Keratinocyte (primary cell): ENCODE data around the gene CASK. TPM values are rescaled to one million over a fixed set of nuclear protein-coding genes. Genes with fewer than 3 reads are reported as not detected.

Source experiments
- DNase-seq: peaks from one replicate; pipeline ENCODE4 v3.0.0-alpha.2; 2011; ENCODE audit warnings: low read depth, missing footprints, low spot score
- FAIRE-seq: peaks from 2 replicates; lab custom pipeline; 2011; peaks lifted over from hg19 to GRCh38; lab: Jason Lieb, UNC
- H2AFZ ChIP-seq: 2 replicates; pipeline ENCODE4 v1.6.0; 2012; ENCODE audit warnings: low read length, control low read depth, inconsistent platforms; ENCODE audit not compliant: control insufficient read depth
- H3K27ac ChIP-seq: 2 replicates; pipeline ENCODE4 v1.5.1; 2011; ENCODE audit warnings: low read length; ENCODE audit not compliant: control insufficient read depth, insufficient read depth
- H3K27me3 ChIP-seq: 3 replicates; pipeline ENCODE4 v1.6.0; 2011; ENCODE audit warnings: low read length; ENCODE audit not compliant: control insufficient read depth, insufficient read depth; ENCODE audit errors: extremely low read depth
- H3K36me3 ChIP-seq, 2 experiments: 2 replicates in 1 of 2; 3 replicates in 1 of 2; pipeline ENCODE4 v1.5.1; 2011; ENCODE audit warnings: low read length in 2 of 2, mild to moderate bottlenecking in 1 of 2; ENCODE audit not compliant: control insufficient read depth in 2 of 2, insufficient read depth in 2 of 2; ENCODE audit errors: extremely low read depth in 1 of 2
- H3K4me1 ChIP-seq: 3 replicates; pipeline ENCODE4 v1.5.1; 2011; ENCODE audit warnings: low read length; ENCODE audit not compliant: control insufficient read depth, insufficient read depth; ENCODE audit errors: extremely low read depth
- H3K4me2 ChIP-seq: 3 replicates; pipeline ENCODE4 v1.6.0; 2011; ENCODE audit warnings: low read depth, low read length; ENCODE audit not compliant: control insufficient read depth, insufficient read depth; ENCODE audit errors: extremely low read depth
- H3K4me3 ChIP-seq, 3 experiments: fragments of 200-600 bp in 1 of 3; sonication (generic) in 1 of 3; 2 replicates in 2 of 3; 3 replicates in 1 of 3; pipeline ENCODE4 v1.5.1; 2011 to 2016; ENCODE audit warnings: low read length in 3 of 3, mild to moderate bottlenecking in 3 of 3, control low read depth in 2 of 3, inconsistent platforms in 1 of 3, low read depth in 1 of 3, mixed read lengths in 1 of 3, mixed run types in 1 of 3, moderate library complexity in 1 of 3; ENCODE audit not compliant: control insufficient read depth in 2 of 3, insufficient read depth in 2 of 3; ENCODE audit errors: extremely low read depth in 1 of 3
- H3K79me2 ChIP-seq: 2 replicates; pipeline ENCODE4 v1.6.0; 2012; ENCODE audit warnings: low read length; ENCODE audit not compliant: control insufficient read depth, insufficient read depth
- H3K9ac ChIP-seq: 3 replicates; pipeline ENCODE4 v1.6.0; 2011; ENCODE audit warnings: low read length; ENCODE audit not compliant: control insufficient read depth, insufficient read depth; ENCODE audit errors: extremely low read depth
- H3K9me1 ChIP-seq: 3 replicates; pipeline ENCODE4 v1.6.0; 2011; ENCODE audit warnings: low read length; ENCODE audit not compliant: control insufficient read depth, insufficient read depth; ENCODE audit errors: extremely low read depth
- H3K9me3 ChIP-seq: 2 replicates; pipeline ENCODE4 v1.5.1; 2012; ENCODE audit warnings: low read depth, low read length; ENCODE audit not compliant: control insufficient read depth
- H4K20me1 ChIP-seq: 3 replicates; pipeline ENCODE4 v1.6.0; 2011; ENCODE audit warnings: low read length; ENCODE audit not compliant: control insufficient read depth, insufficient read depth; ENCODE audit errors: extremely low read depth
- CTCF ChIP-seq, 3 experiments: IDR thresholded peaks in 1 of 3; conservative IDR thresholded peaks in 1 of 3; optimal IDR thresholded peaks in 1 of 3; 2 replicates in 2 of 3; 3 replicates in 1 of 3; pipeline versions ENCODE3 to v1.5.1; 2011; ENCODE audit warnings: low read length in 3 of 3, mild to moderate bottlenecking in 3 of 3, moderate library complexity in 2 of 3, control low read depth in 1 of 3, inconsistent platforms in 1 of 3; ENCODE audit not compliant: insufficient read depth in 2 of 3; ENCODE audit errors: extremely low read depth in 1 of 3
- EZH2 ChIP-seq: IDR thresholded peaks from one replicate; pipeline ENCODE4 v1.6.1; 2012; ENCODE audit warnings: inconsistent platforms, mild to moderate bottlenecking, low read length, moderate library complexity
- dilution Hi-C: fragments of 300-500 bp; cut with MboI; formaldehyde crosslinking; loops from one replicate; pipeline ENCODE4 v1.7.0; 2020; ENCODE audit warnings: low sequenced_read_pairs; ENCODE audit not compliant: extremely low pct_ligation_motif_present
- polyA plus RNA-seq, 5 experiments: library from polyadenylated mRNA; depleted of rRNA in 3 of 5; stranded (reverse) in 3 of 5; stranded (forward) in 1 of 5; unstranded in 1 of 5; fragments of >200 nt; gene quantifications; 1 replicate in 1 of 5; 2 replicates in 3 of 5; 3 replicates in 1 of 5; pipeline versions ENCODE4 v1.2.1 to v1.2.3, GENCODE V29; 2011 to 2012; ENCODE audit warnings: missing spikeins in 2 of 5, low read depth in 1 of 5, low replicate concordance in 1 of 5

CASK gene
- polyA plus RNA-seq, 1 donor (not counting 4 experiments of a cell fraction or from before 2014, with no cell fraction given): 33.7 TPM

GRCh38 chrX:41946989-41947612 is 23.7 kb upstream of the CASK start:
- Histone ChIP-seq H3K9ac (no peak overlapping the region), H3K4me1 (no peaks in the 10 kb centered on the region), H3K9me3 (no peaks in the 10 kb centered on the region), H2AFZ (no peak overlapping the region), H3K9me1 (no peaks in the 10 kb centered on the region), H3K79me2 (no peaks in the 10 kb centered on the region), H3K27me3 (no peaks in the 10 kb centered on the region), H3K36me3 (no peaks in the 10 kb centered on the region), H4K20me1 (no peaks in the 10 kb centered on the region), H3K4me3 (no peak overlapping the region), H3K27ac (no peak overlapping the region), H3K4me2 (no peak overlapping the region)
- dilution Hi-C loops: no loop called here
- no peak for DNase-seq
- no peak for TF ChIP-seq EZH2
- TF ChIP-seq CTCF (optimal IDR thresholded peaks at IDR 0.05 in 1 of 3, IDR thresholded peaks at IDR 0.05 in 1 of 3, conservative IDR thresholded peaks at IDR 0.05 in 1 of 3; ENCODE audit: extremely low read depth in 1 of 3, insufficient read depth in 2 of 3, low read length in 3 of 3): no peak
- FAIRE-seq: no peak

- Histone ChIP-seq H3K9me1 (no peaks in the 10 kb centered on the region), H2AFZ (no peak overlapping the region), H3K4me2 (no peak overlapping the region), H3K4me1 (no peaks in the 10 kb centered on the region), H3K9ac (no peak overlapping the region), H3K79me2 (no peaks in the 10 kb centered on the region), H4K20me1 (no peaks in the 10 kb centered on the region), H3K27me3 (no peaks in the 10 kb centered on the region), H3K9me3 (no peaks in the 10 kb centered on the region), H3K36me3 (no peaks in the 10 kb centered on the region), H3K27ac (no peak overlapping the region), H3K4me3 (no peak overlapping the region)
- no peak for TF ChIP-seq EZH2
- TF ChIP-seq CTCF (optimal IDR thresholded peaks at IDR 0.05 in 1 of 3, IDR thresholded peaks at IDR 0.05 in 1 of 3, conservative IDR thresholded peaks at IDR 0.05 in 1 of 3; ENCODE audit: extremely low read depth in 1 of 3, insufficient read depth in 2 of 3, low read length in 3 of 3): no peak
- DNase-seq: no peak
- FAIRE-seq: no peak
- dilution Hi-C loops: no loop called here
Observed at GRCh38 chrX:41946235-41946634, 22.9 kb upstream of the CASK start.
